Heart left ventricle (tissue), 16 donors: Measurements from ENCODE around the gene PTPRD. TPM values are rescaled to one million over a fixed set of nuclear protein-coding genes. Genes with fewer than 3 reads are reported as not detected.

ENCODE experiments used
- ATAC-seq, 4 donors: fragments of 200-7000 bp; cut with Tn5 transposase; one replicate each; pipeline ENCODE4 v1.9.1; 2020 to 2022; ENCODE audit warnings: moderate library complexity in 4 of 4, mild to moderate bottlenecking in 3 of 4, moderate number of reproducible peaks in 1 of 4
- DNase-seq, 5 donors: peaks; one replicate each; pipeline ENCODE4 v3.0.0-alpha.2; 2020
- H3K27ac ChIP-seq, 12 donors: fragments of 200-600 bp; sonication (generic) in 4 of 12; one replicate each; pipeline versions ENCODE4 v1.5.0 to v1.8.0; 2016 to 2022; ENCODE audit warnings: mild to moderate bottlenecking in 2 of 12
- H3K27me3 ChIP-seq, 9 donors: fragments of 200-600 bp; sonication (generic) in 2 of 9; one replicate each; pipeline versions ENCODE4 v1.5.1 to v1.8.0; 2016 to 2022; ENCODE audit warnings: mild to moderate bottlenecking in 3 of 9
- H3K36me3 ChIP-seq, 9 donors: fragments of 200-600 bp; sonication (generic) in 2 of 9; one replicate each; pipeline versions ENCODE4 v1.5.0 to v1.8.0; 2018 to 2022; ENCODE audit warnings: mild to moderate bottlenecking in 2 of 9
- H3K4me1 ChIP-seq, 12 donors: fragments of 200-600 bp; sonication (generic) in 4 of 12; one replicate each; pipeline versions ENCODE4 v1.5.0 to v1.8.0; 2016 to 2022; ENCODE audit warnings: mild to moderate bottlenecking in 3 of 12
- H3K4me3 ChIP-seq, 12 donors: fragments of 200-600 bp; sonication (generic) in 4 of 12; one replicate each; pipeline versions ENCODE4 v1.5.0 to v1.8.0; 2017 to 2022; ENCODE audit warnings: mild to moderate bottlenecking in 9 of 12, moderate library complexity in 4 of 12
- H3K9me3 ChIP-seq, 12 donors: fragments of 200-600 bp; sonication (generic) in 4 of 12; one replicate each; pipeline versions ENCODE4 v1.5.0 to v1.8.0; 2016 to 2022; ENCODE audit warnings: mild to moderate bottlenecking in 1 of 12
- POLR2A ChIP-seq, 2 donors: fragments of 450-650 bp; IDR thresholded peaks; one replicate each; pipeline ENCODE4 v1.6.1; 2017; ENCODE audit warnings: antibody characterized with exemption in 2 of 2, mild to moderate bottlenecking in 2 of 2, moderate library complexity in 2 of 2
- WGBS, 4 donors: extraction: QIAGEN DNeasy Blood & Tissue Kit in 2 of 4; methylation state at CpG; one replicate each; pipeline versions ENCODE4 v1.1.5 to v1.1.7; 2013 to 2018; 5-methylcytosine and 5-hydroxymethylcytosine counted together
- intact Hi-C, 10 donors: fragments of 100-400 bp; cut with DNase I; formaldehyde crosslinking; loops; one replicate each; pipeline versions ENCODE4 v1.11.1 to v1.14.2; 2022
- polyA plus RNA-seq, 2 donors: library from polyadenylated mRNA; stranded (reverse); fragments of 200-250 nt; gene quantifications; one replicate each; pipeline ENCODE4 v1.2.3, GENCODE V29; 2013
- total RNA-seq, 9 donors: library from RNA; depleted of rRNA in 2 of 9; stranded (reverse); fragments of >200 nt in 2 of 9; fragmentation: NEBNext Ultra II Directional in 3 of 9; extraction: Animal tissue kit (Norgen Biotek cat#: 25700) in 3 of 9; gene quantifications; one replicate each; pipeline versions ENCODE4 v1.1.0 to v1.2.4, GENCODE V29; 2016 to 2023
- TF ChIP-seq, protein P1 (sequence below), 12 donors: fragments of 200-600 bp; sonication (generic) in 4 of 12; IDR thresholded peaks; one replicate each; pipeline versions ENCODE4 v1.5.0 to v1.8.0; 2018 to 2022; ENCODE audit warnings: antibody characterized with exemption in 12 of 12, mild to moderate bottlenecking in 5 of 12
- donor health status: ischemic (EF 13 %, LVEDD 7.1; RV severe dilation, severe dysfunction).
- donor health status: healthy with polysubstance abuse.
- donor health status: DM: no; HTN: yes; CAD: no.
- donor health status: DM: no; HTN: no; CAD: no.
- donor health status: ischemic (EF 25% LVEDD 6.9; RV normal size, moderate dysfunction).
- donor health status: ischemic (EF 25% LVEDD 5.7; RV mildly dilated, moderate dysfunction).
- donor health status: healthy.
- donor health status: DM: yes; HTN: yes; CAD: no.
- donor health status: ischemic (EF 35%, LVEDD 5.7; RV mildly dilated, moderate dysfunction).
- donor health status: nonischemic (EF 11% LVEDD 7.7; RV severe dilation, severe dysfunction).
- donor health status: DM: yes; HTN: yes; CAD: no.
- donor health status: PGD.
- donor health status: ischemic (EF 29% LVEDD 5.4; RV normal size, mild dysfunction).
- donor health status: nonischemic (EF 23%, LVEDD 6.1; RV moderate dilation, normal function).

Gene PTPRD
- total and polyA plus RNA-seq, 11 donors, result 1.4 to 25.3 (median 15.1) TPM

DNA sequence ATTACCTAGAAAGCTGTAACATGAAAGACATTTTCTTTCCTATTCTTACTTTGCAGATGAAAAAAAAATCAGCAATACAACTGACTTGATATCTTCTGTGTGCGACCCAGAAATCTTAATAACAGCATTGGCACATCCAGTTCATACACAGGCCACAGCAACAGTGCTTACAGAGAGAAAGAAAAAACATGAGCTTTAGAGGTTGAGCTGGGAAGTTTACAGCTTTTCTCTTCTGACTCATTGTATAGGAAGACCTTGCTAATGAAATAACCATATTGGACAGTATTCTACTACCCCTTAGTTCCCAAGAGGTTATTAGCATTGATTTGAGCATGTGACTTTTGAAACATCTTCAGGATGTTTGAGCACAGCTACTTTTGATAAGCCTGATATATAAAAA lies 1779.8 kb downstream of the PTPRD start:
- no peak overlapping the region for H3K27ac ChIP-seq
- no peak for DNase-seq
- no peaks in the 10 kb centered on the region for H3K36me3 ChIP-seq
- 23 to 62% (median 42%) methylated on average over 1 of the region's 1 CpG for WGBS, 4 donors
- no peak for ATAC-seq
- H3K9me3 ChIP-seq, result no peaks in the 10 kb centered on the region
- H3K4me1 ChIP-seq, result peaks cover 0 to 6% (median 0%) of the 10 kb centered on the region in 12 donors
- no peak for TF ChIP-seq POLR2A (IDR thresholded peaks at IDR 0.05)
- TF ChIP-seq, protein P1, sequence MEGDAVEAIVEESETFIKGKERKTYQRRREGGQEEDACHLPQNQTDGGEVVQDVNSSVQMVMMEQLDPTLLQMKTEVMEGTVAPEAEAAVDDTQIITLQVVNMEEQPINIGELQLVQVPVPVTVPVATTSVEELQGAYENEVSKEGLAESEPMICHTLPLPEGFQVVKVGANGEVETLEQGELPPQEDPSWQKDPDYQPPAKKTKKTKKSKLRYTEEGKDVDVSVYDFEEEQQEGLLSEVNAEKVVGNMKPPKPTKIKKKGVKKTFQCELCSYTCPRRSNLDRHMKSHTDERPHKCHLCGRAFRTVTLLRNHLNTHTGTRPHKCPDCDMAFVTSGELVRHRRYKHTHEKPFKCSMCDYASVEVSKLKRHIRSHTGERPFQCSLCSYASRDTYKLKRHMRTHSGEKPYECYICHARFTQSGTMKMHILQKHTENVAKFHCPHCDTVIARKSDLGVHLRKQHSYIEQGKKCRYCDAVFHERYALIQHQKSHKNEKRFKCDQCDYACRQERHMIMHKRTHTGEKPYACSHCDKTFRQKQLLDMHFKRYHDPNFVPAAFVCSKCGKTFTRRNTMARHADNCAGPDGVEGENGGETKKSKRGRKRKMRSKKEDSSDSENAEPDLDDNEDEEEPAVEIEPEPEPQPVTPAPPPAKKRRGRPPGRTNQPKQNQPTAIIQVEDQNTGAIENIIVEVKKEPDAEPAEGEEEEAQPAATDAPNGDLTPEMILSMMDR (IDR thresholded peaks at IDR 0.05), result no peak
- no peak overlapping the region for H3K4me3 ChIP-seq
- intact Hi-C loops, result no loop called here
- H3K27me3 ChIP-seq, result no peaks in the 10 kb centered on the region

DNA sequence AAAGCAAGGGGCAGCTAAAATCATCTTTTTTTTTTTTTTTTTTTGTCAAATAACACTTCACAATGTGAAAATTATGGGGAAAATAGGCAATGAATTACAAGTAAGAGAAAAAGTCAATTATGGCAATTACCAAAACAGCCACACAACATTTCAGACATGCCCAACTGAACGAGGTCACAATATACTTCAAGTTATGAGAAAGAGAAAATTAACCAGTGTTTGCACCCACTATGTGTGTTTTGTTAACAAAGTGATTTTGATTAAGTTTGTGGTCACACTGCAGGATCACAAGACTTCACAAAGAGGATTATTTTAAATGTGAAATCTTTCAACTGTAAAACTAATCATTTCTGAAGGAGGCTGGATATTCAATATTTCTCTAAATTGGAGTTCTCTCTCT lies 1780.4 kb downstream of the PTPRD start:
- Histone ChIP-seq H3K4me3 (no peak overlapping the region), H3K27ac (no peak overlapping the region), H3K27me3 (no peaks in the 10 kb centered on the region), H3K4me1 (peaks cover 0 to 6% (median 0%) of the 10 kb centered on the region in 12 donors), H3K36me3 (no peaks in the 10 kb centered on the region), H3K9me3 (no peaks in the 10 kb centered on the region)
- intact Hi-C loops, result no loop called here
- ATAC-seq (no peak), DNase-seq (no peak)
- WGBS, 4 donors, result 62 to 76% (median 68%) methylated on average over 1 of the region's 1 CpG
- TF ChIP-seq POLR2A (IDR thresholded peaks at IDR 0.05), result no peak
- TF ChIP-seq, protein P1 (IDR thresholded peaks at IDR 0.05), result no peak

DNA sequence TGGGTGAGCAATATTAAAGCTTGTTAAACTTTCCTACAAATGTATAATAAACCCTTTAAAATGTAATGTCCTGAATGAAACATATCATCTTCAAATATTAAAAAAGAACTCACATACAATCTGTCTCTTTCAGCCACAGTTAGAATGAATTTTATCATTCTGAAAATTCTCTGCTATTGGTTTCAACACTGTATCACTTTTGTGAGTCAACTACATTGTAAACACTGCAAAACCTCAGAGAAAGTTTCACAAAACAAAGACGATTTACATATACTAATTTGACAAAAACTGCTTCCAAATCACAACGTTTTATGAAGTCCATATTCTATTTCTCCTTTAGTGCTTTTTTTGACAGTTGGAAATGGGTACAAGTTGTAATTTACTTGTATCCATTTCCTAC lies 1781.2 kb downstream of the PTPRD start:
- intact Hi-C loops, result no loop called here
- H3K27me3 ChIP-seq, result no peaks in the 10 kb centered on the region
- H3K36me3 ChIP-seq, result no peaks in the 10 kb centered on the region
- 63 to 81% (median 70%) methylated on average over 2 of the region's 2 CpGs for WGBS, 4 donors
- peaks cover 0 to 6% (median 0%) of the 10 kb centered on the region in 12 donors for H3K4me1 ChIP-seq
- TF ChIP-seq, protein P1 (IDR thresholded peaks at IDR 0.05), result no peak
- no peak for TF ChIP-seq POLR2A (IDR thresholded peaks at IDR 0.05)
- no peak overlapping the region for H3K4me3 ChIP-seq
- DNase-seq (no peak), ATAC-seq (no peak)
- no peak overlapping the region for H3K27ac ChIP-seq
- no peaks in the 10 kb centered on the region for H3K9me3 ChIP-seq

DNA sequence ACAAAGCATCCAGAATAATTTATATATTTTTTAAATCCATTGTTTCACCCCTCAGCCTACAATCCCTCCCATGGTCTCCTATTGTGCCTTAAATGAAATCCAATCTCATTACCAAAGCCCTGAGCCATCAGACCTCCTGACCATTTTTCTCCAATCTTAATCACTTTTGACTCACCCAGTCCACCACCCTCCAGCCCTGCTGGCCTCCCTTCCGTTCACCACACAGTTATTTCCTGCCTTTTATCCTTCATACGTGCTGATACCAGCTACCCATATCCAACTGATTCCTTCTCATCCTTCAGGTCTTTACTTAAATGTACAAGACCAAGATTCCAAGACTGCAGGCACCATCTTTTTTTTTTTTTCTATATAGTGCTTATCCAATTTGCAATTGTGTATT lies 1786.5 kb downstream of the PTPRD start:
- Histone ChIP-seq H3K4me3 (no peak overlapping the region), H3K27ac (no peak overlapping the region), H3K27me3 (no peaks in the 10 kb centered on the region), H3K4me1 (peaks cover 0 to 13% (median 0%) of the 10 kb centered on the region in 12 donors), H3K36me3 (no peaks in the 10 kb centered on the region), H3K9me3 (peaks cover 0 to 3% (median 0%) of the 10 kb centered on the region in 12 donors)
- TF ChIP-seq, protein P1 (IDR thresholded peaks at IDR 0.05), result no peak
- TF ChIP-seq POLR2A (IDR thresholded peaks at IDR 0.05), result no peak
- WGBS, 4 donors, result 71 to 79% (median 73%) methylated on average over 2 of the region's 2 CpGs
- ATAC-seq, result no peak
- no peak for DNase-seq
- intact Hi-C loops, result no loop called here
